GM23248 (cell line): ENCODE results near the gene PDE4C. TPM values are rescaled to one million over a fixed set of nuclear protein-coding genes. Genes with fewer than 3 reads are reported as not detected.

ENCODE experiments used
- DNase-seq: peaks from one replicate; pipeline ENCODE4 v3.0.0-alpha.2; 2015
- H2AFZ ChIP-seq: fragments of 200-600 bp; sonication (generic); 2 replicates; pipeline ENCODE4 v1.6.1; 2016; ENCODE audit warnings: antibody characterized with exemption
- H3F3A ChIP-seq: fragments of 200-600 bp; sonication (generic); 2 replicates; pipeline ENCODE4 v1.6.1; 2016; ENCODE audit warnings: mild to moderate bottlenecking, antibody characterized with exemption, mixed run types; ENCODE audit not compliant: insufficient read depth
- H3K27ac ChIP-seq: fragments of 200-600 bp; sonication (generic); 2 replicates; pipeline ENCODE4 v1.5.1; 2016; ENCODE audit warnings: mild to moderate bottlenecking
- H3K27me3 ChIP-seq: fragments of 200-600 bp; sonication (generic); replicated peaks from 2 replicates; pipeline ENCODE4 v1.6.1; 2016; ENCODE audit warnings: mild to moderate bottlenecking; ENCODE audit not compliant: insufficient read depth
- H3K36me3 ChIP-seq: fragments of 200-600 bp; sonication (generic); 2 replicates; pipeline ENCODE4 v1.6.1; 2016; ENCODE audit warnings: low read depth, mild to moderate bottlenecking
- H3K4me1 ChIP-seq: fragments of 200-600 bp; sonication (generic); 2 replicates; pipeline ENCODE4 v1.6.1; 2016; ENCODE audit warnings: mild to moderate bottlenecking; ENCODE audit not compliant: insufficient read depth
- H3K4me2 ChIP-seq: fragments of 200-600 bp; sonication (generic); one replicate; pipeline ENCODE4 v1.6.1; 2016; ENCODE audit warnings: mild to moderate bottlenecking; ENCODE audit not compliant: unreplicated experiment
- H3K4me3 ChIP-seq: fragments of 200-600 bp; sonication (generic); 2 replicates; pipeline ENCODE4 v1.5.1; 2016; ENCODE audit warnings: mild to moderate bottlenecking
- H3K79me2 ChIP-seq: fragments of 200-600 bp; sonication (generic); 2 replicates; pipeline ENCODE4 v1.6.1; 2016; ENCODE audit warnings: mild to moderate bottlenecking; ENCODE audit not compliant: insufficient read depth
- H3K9ac ChIP-seq: fragments of 200-600 bp; sonication (generic); 2 replicates; pipeline ENCODE4 v1.6.1; 2016; ENCODE audit warnings: mild to moderate bottlenecking
- H3K9me2 ChIP-seq: fragments of 200-600 bp; sonication (generic); 2 replicates; pipeline ENCODE4 v1.6.1; 2016; ENCODE audit warnings: mixed run types, mild to moderate bottlenecking, moderate library complexity; ENCODE audit not compliant: insufficient read depth
- H3K9me3 ChIP-seq: fragments of 200-600 bp; sonication (generic); one replicate; pipeline ENCODE4 v1.6.1; 2017; ENCODE audit warnings: low read depth
- H4K20me1 ChIP-seq: fragments of 200-600 bp; sonication (generic); 2 replicates; pipeline ENCODE4 v1.6.0; 2016; ENCODE audit not compliant: insufficient read depth
- EZH2 ChIP-seq: fragments of 200-600 bp; sonication (generic); IDR thresholded peaks from 2 replicates; pipeline ENCODE4 v1.6.1; 2018; ENCODE audit warnings: antibody characterized with exemption, mild to moderate bottlenecking; ENCODE audit not compliant: insufficient read depth, poor library complexity, severe bottlenecking
- EZH2phosphoT487 ChIP-seq: fragments of 200-600 bp; sonication (generic); IDR thresholded peaks from 2 replicates; pipeline ENCODE4 v1.6.1; 2018; ENCODE audit warnings: antibody characterized with exemption, moderate library complexity, mild to moderate bottlenecking, low read depth; ENCODE audit not compliant: insufficient read depth
- WGBS, 2 experiments: methylation state at CpG; one replicate each; pipeline ENCODE4 v1.1.6; 2015 to 2017; ENCODE audit warnings: low lambda C conversion rate in 2 of 2, low coverage in 1 of 2; ENCODE audit errors: missing lambda C conversion rate in 2 of 2; 5-methylcytosine and 5-hydroxymethylcytosine counted together
- in situ Hi-C: fragments of 300-500 bp; cut with MboI; formaldehyde crosslinking; loops from 2 replicates; pipeline ENCODE4 v1.15.0; 2020
- polyA plus RNA-seq: library from polyadenylated mRNA; unstranded; fragments of >200 nt; fragmentation: Nextera tagmentation; extraction: Ambion mirVana; gene quantifications from 2 replicates; pipeline ENCODE4 v1.2.1, GENCODE V29; 2016
- total RNA-seq: library from RNA; depleted of rRNA; stranded (reverse); fragments of >200 nt; shearing (Covaris generic); gene quantifications from 2 replicates; pipeline ENCODE4 v1.2.3, GENCODE V29; 2014

The PDE4C gene
- total and polyA plus RNA-seq, 2 experiments from 2014 or later, result 0.22 to 0.40 TPM

GRCh38 chr19:18203863-18204393, 22.3 kb downstream of the PDE4C start, which contains the start of gene RAB3A:
TSS of gene RAB3A (minus strand) at chr19:18204042. CDS start at chr19:18202740, 1,302 bp downstream.
- H3K4me3 ChIP-seq, result peak within 1 kb of the TSS; percentile 84
- H3K9me3 ChIP-seq, result no peaks in the 10 kb centered on the region
- H3K79me2 ChIP-seq, result no peaks in the 10 kb centered on the region
- TF ChIP-seq EZH2phosphoT487 (no peak), EZH2 (no peak)
- no peaks in the 10 kb centered on the region for H4K20me1 ChIP-seq
- peaks cover 11% of the 10 kb centered on the region; the same call in 1 of the 2 replicates for H3F3A ChIP-seq
- in situ Hi-C loops, result no loop called here
- peaks cover 14% of the 10 kb centered on the region for H3K4me1 ChIP-seq
- 0 to 2% methylated on average over 38 to 41 of the region's 50 CpGs for WGBS, 2 experiments
- peak within 1 kb of the TSS; percentile 96 for H3K4me2 ChIP-seq
- no peaks in the 10 kb centered on the region for H3K9me2 ChIP-seq
- no peaks in the 10 kb centered on the region for H3K27me3 ChIP-seq
- peak within 1 kb of the TSS; percentile 95 for H3K9ac ChIP-seq
- peak; percentile 100 for DNase-seq
- H3K27ac ChIP-seq, result peak within 1 kb of the TSS; percentile 98
- H3K36me3 ChIP-seq, result no peaks in the 10 kb centered on the region
- peak within 1 kb of the TSS; percentile 84 for H2AFZ ChIP-seq

GRCh38 chr19:18203408-18203862, 22.8 kb downstream of the PDE4C start:
- Histone ChIP-seq H3K4me3 (peak overlapping the region; percentile 84), H3K36me3 (no peaks in the 10 kb centered on the region), H3K9me2 (no peaks in the 10 kb centered on the region), H3K9me3 (no peaks in the 10 kb centered on the region), H3K27me3 (no peaks in the 10 kb centered on the region), H3K27ac (no peak overlapping the region), H3K9ac (peak overlapping the region; percentile 74), H4K20me1 (no peaks in the 10 kb centered on the region), H3K4me2 (peak overlapping the region; percentile 90), H2AFZ (peak overlapping the region; percentile 70), H3K79me2 (no peaks in the 10 kb centered on the region), H3F3A (peaks cover 11% of the 10 kb centered on the region; the same call in 1 of the 2 replicates), H3K4me1 (peaks cover 14% of the 10 kb centered on the region)
- TF ChIP-seq EZH2phosphoT487, result no peak
- TF ChIP-seq EZH2, result no peak
- peak; percentile 55 for DNase-seq
- 1% methylated on average over 32 to 38 of the region's 38 CpGs for WGBS, 2 experiments
- in situ Hi-C loops, result no loop called here

GRCh38 chr19:18202778-18203407, 23.3 kb downstream of the PDE4C start:
- Histone ChIP-seq H3K9me2 (no peaks in the 10 kb centered on the region), H3F3A (peaks cover 9% of the 10 kb centered on the region; the same call in 1 of the 2 replicates), H3K4me3 (peak overlapping the region; percentile 84), H2AFZ (peak overlapping the region; percentile 70; the same call in 1 of the 2 replicates), H3K4me1 (peaks cover 13% of the 10 kb centered on the region), H3K27ac (no peak overlapping the region), H3K36me3 (no peaks in the 10 kb centered on the region), H3K4me2 (peak overlapping the region; percentile 90), H3K9me3 (no peaks in the 10 kb centered on the region), H3K79me2 (no peaks in the 10 kb centered on the region), H4K20me1 (no peaks in the 10 kb centered on the region), H3K27me3 (no peaks in the 10 kb centered on the region), H3K9ac (peak overlapping the region; percentile 74)
- in situ Hi-C loops, result no loop called here
- TF ChIP-seq EZH2 (no peak), EZH2phosphoT487 (no peak)
- WGBS, 2 experiments, result 13 to 14% methylated on average over 32 of the region's 32 CpGs
- peak; percentile 43 for DNase-seq

DNA sequence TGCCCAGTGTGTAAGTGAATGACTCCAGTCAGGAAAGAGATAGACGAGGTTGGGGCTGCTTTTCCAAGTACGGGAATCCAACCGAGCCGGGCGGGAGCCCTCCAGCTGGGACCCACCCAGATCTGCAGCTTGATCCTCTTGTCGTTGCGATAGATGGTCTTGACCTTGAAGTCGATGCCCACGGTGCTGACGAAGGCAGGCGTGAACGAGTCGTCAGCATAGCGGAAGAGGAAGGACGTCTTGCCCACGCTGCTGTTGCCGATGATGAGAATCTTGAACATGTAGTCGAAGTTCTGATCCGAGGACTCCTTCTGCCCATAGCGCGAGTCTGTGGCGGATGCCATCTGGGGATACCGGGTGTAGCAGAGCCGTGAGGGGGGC, 23.9 kb downstream of the PDE4C start:
- Histone ChIP-seq H3K27ac (no peak overlapping the region), H3K27me3 (no peaks in the 10 kb centered on the region), H3K4me1 (peaks cover 8% of the 10 kb centered on the region), H3K9me3 (no peaks in the 10 kb centered on the region), H3K9ac (no peak overlapping the region), H3K36me3 (no peaks in the 10 kb centered on the region), H4K20me1 (no peaks in the 10 kb centered on the region), H2AFZ (no peak overlapping the region), H3F3A (peaks cover 6% of the 10 kb centered on the region; the same call in 1 of the 2 replicates), H3K4me3 (no peak overlapping the region), H3K9me2 (no peaks in the 10 kb centered on the region), H3K4me2 (no peak overlapping the region), H3K79me2 (no peaks in the 10 kb centered on the region)
- WGBS, 2 experiments, result 80 to 81% methylated on average over 24 of the region's 24 CpGs
- in situ Hi-C loops, result no loop called here
- no peak for TF ChIP-seq EZH2phosphoT487
- TF ChIP-seq EZH2, result no peak
- DNase-seq, result no peak
